Ascending aorta (tissue), 2 donors: Measurements from ENCODE around the gene KCNQ1. TPM values are rescaled to one million over a fixed set of nuclear protein-coding genes. Genes with fewer than 3 reads are reported as not detected.
A peak's percentile ranks its signal among the peaks of the same experiment; 100 is the strongest.

Experiments used
- DNase-seq, 2 donors: peaks; one replicate each; pipeline ENCODE4 v3.0.0-alpha.2; 2019; ENCODE audit warnings: low spot score in 2 of 2
- H3K27ac ChIP-seq, 2 donors: fragments of 200-600 bp; sonication (generic); one replicate each; pipeline ENCODE4 v1.5.1; 2016 to 2017; ENCODE audit warnings: mild to moderate bottlenecking in 1 of 2
- H3K27me3 ChIP-seq: fragments of 200-600 bp; sonication (generic); one replicate; pipeline ENCODE4 v1.5.1; 2017
- H3K36me3 ChIP-seq, 2 donors: fragments of 200-600 bp; sonication (generic); one replicate each; pipeline ENCODE4 v1.5.1; 2016
- H3K4me1 ChIP-seq, 2 donors: fragments of 200-600 bp; sonication (generic); one replicate each; pipeline ENCODE4 v1.5.1; 2016 to 2017; ENCODE audit warnings: mild to moderate bottlenecking in 1 of 2
- H3K4me3 ChIP-seq, 2 donors: fragments of 200-600 bp; sonication (generic); one replicate each; pipeline ENCODE4 v1.5.1; 2016 to 2017; ENCODE audit warnings: mild to moderate bottlenecking in 1 of 2
- H3K9me3 ChIP-seq, 2 donors: fragments of 200-600 bp; sonication (generic); one replicate each; pipeline ENCODE4 v1.5.1; 2016
- intact Hi-C: fragments of 100-400 bp; cut with DNase I; formaldehyde crosslinking; loops from one replicate; pipeline ENCODE4 v1.15.1; 2023
- total RNA-seq: library from RNA; depleted of rRNA; stranded (reverse); fragments of >200 nt; gene quantifications from one replicate; pipeline ENCODE4 v1.1.0, GENCODE V29; 2016
- TF ChIP-seq, protein P1 (sequence below), 3 experiments: fragments of 200-600 bp in 2 of 3; fragments of 450-650 bp in 1 of 3; sonication (generic) in 2 of 3; IDR thresholded peaks; one replicate each; pipeline ENCODE4 v1.5.1; 2016 to 2019; ENCODE audit warnings: antibody characterized with exemption in 3 of 3, mild to moderate bottlenecking in 1 of 3, moderate library complexity in 1 of 3

The KCNQ1 gene
- total RNA-seq, 1 donor from 2014 or later, result 2.3 TPM

DNA sequence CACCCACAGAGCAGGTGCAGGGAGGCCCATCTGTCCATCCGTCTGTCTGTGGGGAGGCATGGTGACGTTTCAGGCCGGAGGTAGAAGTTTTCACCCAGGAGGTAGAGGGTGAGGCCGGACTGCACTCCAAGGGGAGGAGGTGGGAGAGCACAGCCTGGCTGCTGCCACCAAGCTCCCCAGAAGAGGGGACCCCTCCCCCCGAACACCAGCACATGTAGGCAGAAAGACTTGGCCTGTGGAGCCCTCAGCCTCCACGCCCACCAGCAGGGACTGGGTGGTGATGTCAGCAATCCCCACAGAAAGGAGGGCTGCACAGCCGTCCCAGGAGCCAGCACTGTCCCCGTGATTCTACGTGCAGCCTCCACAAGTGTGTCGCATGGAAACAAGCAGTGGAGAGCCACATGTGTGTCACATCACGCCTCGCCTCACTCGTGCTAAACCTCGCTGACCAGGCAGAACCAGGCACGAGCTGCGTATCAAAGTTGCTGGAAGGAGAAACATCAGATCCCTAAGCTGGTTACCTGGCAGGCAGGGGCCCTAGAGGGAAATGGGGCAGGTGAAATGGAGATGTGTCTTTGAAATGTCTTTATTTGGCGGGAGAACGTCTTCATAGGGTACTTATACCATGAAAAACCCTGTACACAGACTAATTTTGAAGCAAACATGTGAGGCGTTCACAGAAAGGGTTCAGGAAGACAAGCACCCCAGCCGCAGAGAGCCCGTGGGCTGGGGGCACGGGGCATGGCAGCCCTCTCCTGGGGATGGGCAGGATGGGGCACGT is 391.7 kb downstream of the KCNQ1 start:
- no peaks in the 10 kb centered on the region for H3K27me3 ChIP-seq
- TF ChIP-seq, protein P1, sequence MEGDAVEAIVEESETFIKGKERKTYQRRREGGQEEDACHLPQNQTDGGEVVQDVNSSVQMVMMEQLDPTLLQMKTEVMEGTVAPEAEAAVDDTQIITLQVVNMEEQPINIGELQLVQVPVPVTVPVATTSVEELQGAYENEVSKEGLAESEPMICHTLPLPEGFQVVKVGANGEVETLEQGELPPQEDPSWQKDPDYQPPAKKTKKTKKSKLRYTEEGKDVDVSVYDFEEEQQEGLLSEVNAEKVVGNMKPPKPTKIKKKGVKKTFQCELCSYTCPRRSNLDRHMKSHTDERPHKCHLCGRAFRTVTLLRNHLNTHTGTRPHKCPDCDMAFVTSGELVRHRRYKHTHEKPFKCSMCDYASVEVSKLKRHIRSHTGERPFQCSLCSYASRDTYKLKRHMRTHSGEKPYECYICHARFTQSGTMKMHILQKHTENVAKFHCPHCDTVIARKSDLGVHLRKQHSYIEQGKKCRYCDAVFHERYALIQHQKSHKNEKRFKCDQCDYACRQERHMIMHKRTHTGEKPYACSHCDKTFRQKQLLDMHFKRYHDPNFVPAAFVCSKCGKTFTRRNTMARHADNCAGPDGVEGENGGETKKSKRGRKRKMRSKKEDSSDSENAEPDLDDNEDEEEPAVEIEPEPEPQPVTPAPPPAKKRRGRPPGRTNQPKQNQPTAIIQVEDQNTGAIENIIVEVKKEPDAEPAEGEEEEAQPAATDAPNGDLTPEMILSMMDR (IDR thresholded peaks at IDR 0.05), result no peak
- no peaks in the 10 kb centered on the region for H3K36me3 ChIP-seq
- no peak for DNase-seq
- H3K4me3 ChIP-seq, result no peak overlapping the region
- H3K9me3 ChIP-seq, result no peaks in the 10 kb centered on the region
- intact Hi-C loops, result no loop called here
- no peak overlapping the region for H3K27ac ChIP-seq
- H3K4me1 ChIP-seq, result no peaks in the 10 kb centered on the region

DNA sequence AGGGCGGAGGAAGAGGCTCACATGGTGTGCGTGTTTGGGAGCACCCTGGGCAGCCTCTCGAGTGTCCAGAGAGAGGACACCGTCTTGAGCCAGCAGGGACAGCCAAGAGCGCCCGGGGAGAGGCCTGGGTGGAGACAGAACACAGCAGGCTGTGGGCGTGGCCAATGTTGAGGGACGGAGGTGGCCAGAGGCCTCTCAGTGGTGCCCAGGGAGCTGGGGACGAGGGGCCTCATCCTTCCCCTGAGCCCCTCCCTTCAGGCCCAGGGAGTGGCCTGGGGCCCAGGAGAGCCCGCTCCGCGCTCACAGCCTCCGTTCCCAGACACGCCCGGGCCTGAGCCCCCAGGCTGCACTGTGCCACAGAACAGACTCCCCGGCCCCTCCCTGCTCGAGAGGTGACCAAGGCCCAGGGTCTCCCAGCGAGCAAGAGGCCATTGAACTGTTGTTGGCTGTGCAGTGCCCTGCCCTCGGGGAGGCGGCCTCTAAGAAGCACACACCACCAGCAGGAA is 392.3 kb downstream of the KCNQ1 start:
- intact Hi-C loops, result no loop called here
- Histone ChIP-seq H3K4me3 (no peak overlapping the region), H3K36me3 (no peaks in the 10 kb centered on the region), H3K27ac (no peak overlapping the region), H3K9me3 (no peaks in the 10 kb centered on the region), H3K27me3 (no peaks in the 10 kb centered on the region), H3K4me1 (no peaks in the 10 kb centered on the region)
- no peak for DNase-seq
- TF ChIP-seq, protein P1 (IDR thresholded peaks at IDR 0.05), result peak in 2 of 3 experiments; percentile 9 to 21

DNA sequence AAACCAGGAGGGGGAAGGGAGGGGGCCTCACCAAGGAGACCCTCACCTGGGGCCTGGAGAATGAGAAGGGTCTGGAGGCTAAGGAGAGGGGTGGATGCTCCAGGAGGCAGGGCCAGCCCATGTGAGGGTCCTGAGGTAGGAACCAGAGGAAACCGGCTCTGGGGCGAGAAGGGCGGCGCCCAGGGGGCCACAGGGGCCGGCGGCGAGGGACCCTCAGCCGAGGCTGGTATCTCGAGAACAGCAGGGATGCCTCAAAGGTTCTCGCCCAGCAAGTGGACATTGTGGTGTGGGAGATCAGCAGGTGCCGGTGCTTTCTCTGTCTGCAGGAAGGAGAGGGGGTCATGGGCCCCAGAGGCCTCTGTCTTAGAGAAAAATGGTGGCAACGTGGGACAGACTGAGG is 392.8 kb downstream of the KCNQ1 start:
- TF ChIP-seq, protein P1 (IDR thresholded peaks at IDR 0.05), result no peak
- Histone ChIP-seq H3K4me1 (no peaks in the 10 kb centered on the region), H3K27ac (no peak overlapping the region), H3K4me3 (no peak overlapping the region), H3K27me3 (no peaks in the 10 kb centered on the region), H3K9me3 (no peaks in the 10 kb centered on the region), H3K36me3 (no peaks in the 10 kb centered on the region)
- DNase-seq, result no peak
- intact Hi-C loops, result no loop called here

DNA sequence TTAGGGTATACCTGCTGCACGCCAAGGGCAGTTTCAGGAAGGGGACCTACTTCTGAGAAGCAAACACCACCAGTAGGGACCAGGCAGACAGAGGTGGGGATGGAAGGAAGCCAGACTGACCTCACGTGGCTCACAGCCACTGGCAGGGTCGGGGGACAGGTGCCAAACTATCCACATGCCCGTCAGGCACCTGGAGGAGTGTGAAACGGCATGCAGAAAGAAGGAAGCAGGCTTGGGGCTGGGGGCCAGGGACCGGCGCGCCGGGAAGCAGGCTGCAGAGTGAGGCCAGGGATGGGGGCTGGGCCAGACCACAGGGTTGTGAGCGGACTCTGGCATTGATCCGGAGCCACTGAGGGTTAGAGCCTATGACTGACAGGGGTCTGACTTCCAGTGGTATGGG is 393.3 kb downstream of the KCNQ1 start:
- TF ChIP-seq, protein P1 (IDR thresholded peaks at IDR 0.05), result no peak
- no peaks in the 10 kb centered on the region for H3K4me1 ChIP-seq

DNA sequence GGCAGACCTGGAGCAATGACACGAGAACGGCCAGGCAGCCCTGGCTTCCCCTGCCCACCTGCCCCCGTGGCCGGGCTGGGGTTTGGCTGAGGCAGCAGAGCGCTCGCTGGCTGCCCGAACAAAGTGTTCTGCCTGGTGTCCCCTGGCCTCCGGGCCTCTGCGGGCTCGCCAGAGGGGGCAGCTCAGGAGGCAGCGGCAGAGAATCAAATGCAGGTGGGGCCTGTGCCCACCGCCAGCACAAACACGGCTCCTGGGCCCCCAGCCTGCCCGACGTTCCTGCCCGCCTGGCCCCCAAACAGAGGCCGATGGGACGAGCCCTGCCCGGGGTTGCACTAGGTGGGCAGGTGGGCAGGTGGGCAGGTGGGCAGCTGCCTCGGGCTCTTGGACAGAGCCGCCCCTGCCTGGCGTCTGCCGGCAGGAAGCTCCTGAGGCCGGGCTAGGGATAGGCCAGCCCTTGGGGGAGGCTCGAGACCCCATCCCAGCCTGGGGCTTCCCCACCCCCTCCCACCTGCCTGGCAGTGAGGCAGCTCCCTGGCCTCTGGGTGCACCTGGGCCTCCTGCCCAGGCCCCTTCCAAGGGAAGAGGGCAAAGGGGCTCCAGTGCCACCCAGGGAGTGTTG is 394.0 kb downstream of the KCNQ1 start:
- H3K27ac ChIP-seq, result no peak overlapping the region
- H3K4me1 ChIP-seq, result no peaks in the 10 kb centered on the region
- H3K36me3 ChIP-seq, result no peaks in the 10 kb centered on the region
- intact Hi-C loops, result no loop called here
- H3K27me3 ChIP-seq, result no peaks in the 10 kb centered on the region
- H3K4me3 ChIP-seq, result no peak overlapping the region
- DNase-seq, result no peak
- TF ChIP-seq, protein P1 (IDR thresholded peaks at IDR 0.05), result no peak
- H3K9me3 ChIP-seq, result no peaks in the 10 kb centered on the region

More for the DNA sequence above, 393.3 kb downstream of the KCNQ1 start:
- Histone ChIP-seq H3K27me3 (no peaks in the 10 kb centered on the region), H3K36me3 (no peaks in the 10 kb centered on the region), H3K27ac (no peak overlapping the region), H3K4me3 (no peak overlapping the region), H3K9me3 (no peaks in the 10 kb centered on the region)
- intact Hi-C loops, result no loop called here
- DNase-seq, result no peak
